Measurements from ENCODE around the gene KRT14. TPM values are rescaled to one million over a fixed set of nuclear protein-coding genes. Genes with fewer than 3 reads are reported as not detected.

Gene KRT14
- total and polyA plus RNA-seq, 2 donors (not counting 3 experiments of a cell fraction or from before 2014, with no cell fraction given): 0.12 to 0.66 TPM

DNA sequence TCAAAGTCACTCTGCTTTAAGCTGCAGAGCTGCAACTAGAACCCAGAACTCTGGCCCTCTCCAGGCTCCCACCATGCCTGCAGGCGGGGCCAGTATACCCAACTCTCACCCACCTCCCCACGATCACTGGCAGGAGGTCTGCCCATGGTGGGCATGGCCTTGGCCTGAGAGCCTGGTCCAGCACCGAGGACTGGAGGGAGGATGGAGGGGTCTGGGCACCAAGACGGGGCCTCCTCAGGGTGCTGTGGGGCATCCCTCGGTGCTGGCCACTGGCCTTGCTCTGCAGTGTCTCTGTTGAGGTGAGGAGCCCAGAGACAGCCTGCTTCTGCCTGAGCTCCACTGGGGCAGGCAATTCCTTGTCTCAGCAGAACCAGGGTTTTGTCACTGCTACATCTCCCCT, 27.4 kb upstream of the KRT14 start:
- POLR2A ChIA-PET: no interaction called here
- CTCF ChIA-PET: interaction anchor here (1.3 kb wide), 1 partner anchor 34 kb away, joined by 3 read pairs; no protein-coding TSS in a partner anchor
- FAIRE-seq (no peak), DNase-seq (ENCODE audit: low read depth, low spot score) (no peak)
- Histone ChIP-seq H2AFZ (ENCODE audit: low read depth, low read length) (no peak overlapping the region), H3K4me2 (ENCODE audit: insufficient read depth, low read length) (no peak overlapping the region), H3K9me3 (replicated peaks; ENCODE audit: control insufficient read depth, insufficient read depth, low read length) (no peaks in the 10 kb centered on the region), H3K36me3 (ENCODE audit: control insufficient read depth in 2 of 2, extremely low read depth in 1 of 2, insufficient read depth in 2 of 2, low read length in 2 of 2) (no peaks in the 10 kb centered on the region), H3K9ac (replicated peaks; ENCODE audit: extremely low read depth, insufficient read depth, low read length) (no peak overlapping the region), H3K79me2 (ENCODE audit: control insufficient read depth, insufficient read depth, low read length) (no peaks in the 10 kb centered on the region), H3K9me1 (replicated peaks; ENCODE audit: control insufficient read depth, extremely low read depth, insufficient read depth, low read length) (no peaks in the 10 kb centered on the region), H3K27me3 (ENCODE audit: control insufficient read depth in 2 of 2, insufficient read depth in 2 of 2, low read length in 2 of 2) (no peaks in the 10 kb centered on the region), H3K27ac (ENCODE audit: insufficient read depth, low read depth, low read length) (no peak overlapping the region), H3K4me1 (ENCODE audit: control insufficient read depth, extremely low read depth, insufficient read depth, low read length) (no peaks in the 10 kb centered on the region), H4K20me1 (replicated peaks; ENCODE audit: control insufficient read depth, extremely low read depth, insufficient read depth, low read length) (no peaks in the 10 kb centered on the region), H3K4me3 (replicated peaks in 1 of 3; ENCODE audit: insufficient read depth in 1 of 3, low read depth in 1 of 3, low read length in 3 of 3) (no peak overlapping the region)
- intact Hi-C loops (cut with micrococcal nuclease) (no loop called here), dilution Hi-C loops (cut with MboI; ENCODE audit: extremely low pct_ligation_motif_present, low sequenced_read_pairs) (no loop called here)
- no TSS peak for BruUV-seq (replicated peaks)
- no peak for TF ChIP-seq CTCF (IDR thresholded peaks at IDR 0.05; ENCODE audit: extremely low read depth in 1 of 2, insufficient read depth in 1 of 2, low read depth in 1 of 2, low read length in 2 of 2)
- no peak for TF ChIP-seq MYC (IDR thresholded peaks at IDR 0.05; ENCODE audit: low read depth, low read length)
- TF ChIP-seq JUN (IDR thresholded peaks at IDR 0.05; ENCODE audit: borderline replicate concordance, insufficient read depth, insufficient read length, low read depth): no peak
- TF ChIP-seq POLR2AphosphoS5 (IDR thresholded peaks at IDR 0.05; ENCODE audit: insufficient read depth, low read depth, low read length): no peak
- no peak for TF ChIP-seq FOS (IDR thresholded peaks at IDR 0.05; ENCODE audit: borderline replicate concordance, insufficient read depth, low read length)
- TF ChIP-seq, protein P1, sequence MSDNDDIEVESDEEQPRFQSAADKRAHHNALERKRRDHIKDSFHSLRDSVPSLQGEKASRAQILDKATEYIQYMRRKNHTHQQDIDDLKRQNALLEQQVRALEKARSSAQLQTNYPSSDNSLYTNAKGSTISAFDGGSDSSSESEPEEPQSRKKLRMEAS (IDR thresholded peaks at IDR 0.05; ENCODE audit: insufficient read depth, insufficient read length): no peak
- TF ChIP-seq GATA2 (IDR thresholded peaks at IDR 0.05; ENCODE audit: insufficient read depth, insufficient read length, low read depth, low read length): no peak
- no peak for TF ChIP-seq EZH2 (IDR thresholded peaks at IDR 0.05; ENCODE audit: borderline replicate concordance, low read depth, low read length, severe bottlenecking)
- TF ChIP-seq POLR2A (IDR thresholded peaks at IDR 0.05; ENCODE audit: low read depth, low read length): no peak

Data from endothelial cell of umbilical vein (primary cell).